Astrocyte (in vitro differentiated cells and primary cell): ENCODE results near the gene KLRG1. TPM values are rescaled to one million over a fixed set of nuclear protein-coding genes. Genes with fewer than 3 reads are reported as not detected.

Experiments used
- DNase-seq: peaks from one replicate; pipeline ENCODE4 v3.0.0-alpha.2; 2010; ENCODE audit warnings: low read depth
- FAIRE-seq: peaks from 2 replicates; lab custom pipeline; 2011; peaks lifted over from hg19 to GRCh38; lab: Jason Lieb, UNC
- H2AFZ ChIP-seq: 2 replicates; pipeline ENCODE4 v1.6.0; 2012; ENCODE audit warnings: low read depth, low read length, inconsistent platforms
- H3K27ac ChIP-seq: 2 replicates; pipeline ENCODE4 v1.5.1; 2011; ENCODE audit warnings: low read depth, low read length, inconsistent platforms
- H3K27me3 ChIP-seq: 2 replicates; pipeline ENCODE4 v1.6.0; 2011; ENCODE audit warnings: low read length, inconsistent platforms; ENCODE audit not compliant: insufficient read depth
- H3K36me3 ChIP-seq: 2 replicates; pipeline ENCODE4 v1.5.1; 2011; ENCODE audit warnings: low read length, inconsistent platforms; ENCODE audit not compliant: insufficient read depth
- H3K4me1 ChIP-seq: 2 replicates; pipeline ENCODE4 v1.5.1; 2011; ENCODE audit warnings: low read length, inconsistent platforms; ENCODE audit not compliant: insufficient read depth
- H3K4me2 ChIP-seq: 2 replicates; pipeline ENCODE4 v1.6.0; 2012; ENCODE audit warnings: low read length, inconsistent platforms
- H3K4me3 ChIP-seq: 2 replicates; pipeline ENCODE4 v1.5.1; 2011; ENCODE audit warnings: low read depth, mild to moderate bottlenecking, low read length, inconsistent platforms; ENCODE audit not compliant: insufficient read depth
- H3K79me2 ChIP-seq: 2 replicates; pipeline ENCODE4 v1.6.0; 2012; ENCODE audit warnings: mild to moderate bottlenecking, low read length, inconsistent platforms; ENCODE audit not compliant: insufficient read depth
- H3K9ac ChIP-seq: 2 replicates; pipeline ENCODE4 v1.6.0; 2012; ENCODE audit warnings: mild to moderate bottlenecking, low read length, inconsistent platforms
- H3K9me3 ChIP-seq: 2 replicates; pipeline ENCODE4 v1.5.1; 2012; ENCODE audit warnings: low read depth, mild to moderate bottlenecking, low read length, inconsistent platforms; ENCODE audit not compliant: insufficient read depth
- H4K20me1 ChIP-seq: 2 replicates; pipeline ENCODE4 v1.6.0; 2012; ENCODE audit warnings: low read length, inconsistent platforms; ENCODE audit not compliant: insufficient read depth
- H3K27ac Mint-ChIP-seq: one replicate; pipeline ENCODE4 v1.8.0; 2021; ENCODE audit warnings: mild to moderate bottlenecking, mixed read lengths; ENCODE audit not compliant: unreplicated experiment
- H3K27me3 Mint-ChIP-seq: one replicate; pipeline ENCODE4 v1.8.0; 2021; ENCODE audit warnings: low read depth, mixed read lengths; ENCODE audit not compliant: unreplicated experiment
- H3K36me3 Mint-ChIP-seq: one replicate; pipeline ENCODE4 v1.8.0; 2021; ENCODE audit warnings: low read depth, mixed read lengths; ENCODE audit not compliant: unreplicated experiment
- H3K4me1 Mint-ChIP-seq: one replicate; pipeline ENCODE4 v1.8.0; 2021; ENCODE audit warnings: low read depth, mixed read lengths; ENCODE audit not compliant: unreplicated experiment
- H3K4me3 Mint-ChIP-seq: one replicate; pipeline ENCODE4 v1.8.0; 2021; ENCODE audit warnings: mild to moderate bottlenecking, moderate library complexity, mixed read lengths; ENCODE audit not compliant: unreplicated experiment
- H3K9me3 Mint-ChIP-seq: one replicate; pipeline ENCODE4 v1.8.0; 2021; ENCODE audit warnings: mild to moderate bottlenecking, mixed read lengths; ENCODE audit not compliant: unreplicated experiment
- CTCF ChIP-seq: IDR thresholded peaks from 2 replicates; pipeline ENCODE4 v1.5.1; 2011; ENCODE audit warnings: low read depth, mild to moderate bottlenecking, inconsistent platforms, low read length, moderate library complexity; ENCODE audit not compliant: insufficient read depth
- EZH2 ChIP-seq: IDR thresholded peaks from 2 replicates; pipeline ENCODE4 v1.6.1; 2012; ENCODE audit warnings: mild to moderate bottlenecking, low read length, inconsistent platforms; ENCODE audit not compliant: insufficient read depth
- total RNA-seq: library from RNA; stranded (reverse); gene quantifications from 2 replicates; pipeline ENCODE4 v1.2.1, GENCODE V29; 2021

KLRG1 gene
- total RNA-seq, 1 donor from 2014 or later: 2.2 TPM

GRCh38 chr12:8953773-8954402 lies 35.5 kb upstream of the KLRG1 start:
- Histone ChIP-seq H3K27me3 (no peaks in the 10 kb centered on the region), H3K9me3 (no peaks in the 10 kb centered on the region), H3K4me3 (no peak overlapping the region), H3K4me2 (no peak overlapping the region), H2AFZ (no peak overlapping the region), H4K20me1 (peaks cover 3% of the 10 kb centered on the region), H3K36me3 (no peaks in the 10 kb centered on the region), H3K4me1 (no peaks in the 10 kb centered on the region), H3K79me2 (peaks cover 6% of the 10 kb centered on the region), H3K9ac (no peak overlapping the region), H3K27ac (no peak overlapping the region)
- Mint-ChIP-seq H3K4me1 (no peaks in the 10 kb centered on the region), H3K27ac (no peak overlapping the region), H3K9me3 (no peaks in the 10 kb centered on the region), H3K27me3 (no peaks in the 10 kb centered on the region), H3K4me3 (no peak overlapping the region), H3K36me3 (no peaks in the 10 kb centered on the region)
- DNase-seq: no peak
- no peak for TF ChIP-seq EZH2
- TF ChIP-seq CTCF: no peak
- FAIRE-seq: no peak

- DNase-seq: no peak
- H3K4me3 ChIP-seq: no peak overlapping the region
- no peaks in the 10 kb centered on the region for H3K79me2 ChIP-seq
- H3K36me3 Mint-ChIP-seq: peaks cover 2% of the 10 kb centered on the region
- no peak overlapping the region for H3K4me3 Mint-ChIP-seq
- H3K27me3 Mint-ChIP-seq: no peaks in the 10 kb centered on the region
- H3K27ac ChIP-seq: no peak overlapping the region
- no peak overlapping the region for H3K4me2 ChIP-seq
- no peaks in the 10 kb centered on the region for H3K36me3 ChIP-seq
- no peaks in the 10 kb centered on the region for H3K9me3 ChIP-seq
- no peak overlapping the region for H3K27ac Mint-ChIP-seq
- no peaks in the 10 kb centered on the region for H3K4me1 Mint-ChIP-seq
- H3K27me3 ChIP-seq: no peaks in the 10 kb centered on the region
- no peak for TF ChIP-seq CTCF
- no peak for TF ChIP-seq EZH2
- no peaks in the 10 kb centered on the region for H4K20me1 ChIP-seq
- FAIRE-seq: no peak
- H3K9ac ChIP-seq: no peak overlapping the region
- no peak overlapping the region for H2AFZ ChIP-seq
- H3K9me3 Mint-ChIP-seq: no peaks in the 10 kb centered on the region
- H3K4me1 ChIP-seq: no peaks in the 10 kb centered on the region
These were observed 33.3 kb upstream of the KLRG1 start for GRCh38 chr12:8956073-8956472.

- FAIRE-seq (no peak), DNase-seq (no peak)
- Histone ChIP-seq H3K4me3 (no peak overlapping the region), H3K4me2 (no peak overlapping the region), H3K4me1 (no peaks in the 10 kb centered on the region), H3K27me3 (no peaks in the 10 kb centered on the region), H3K9ac (no peak overlapping the region), H4K20me1 (no peaks in the 10 kb centered on the region), H2AFZ (no peak overlapping the region), H3K27ac (no peak overlapping the region), H3K79me2 (no peaks in the 10 kb centered on the region), H3K9me3 (no peaks in the 10 kb centered on the region), H3K36me3 (no peaks in the 10 kb centered on the region)
- Mint-ChIP-seq H3K4me1 (no peaks in the 10 kb centered on the region), H3K27me3 (no peaks in the 10 kb centered on the region), H3K4me3 (no peak overlapping the region), H3K36me3 (peaks cover 2% of the 10 kb centered on the region), H3K27ac (no peak overlapping the region), H3K9me3 (no peaks in the 10 kb centered on the region)
- TF ChIP-seq EZH2 (no peak), CTCF (no peak)
These were observed 32.6 kb upstream of the KLRG1 start for GRCh38 chr12:8956772-8957171.
